AG04450 (cell line): ENCODE results near the gene GABPB1. TPM values are rescaled to one million over a fixed set of nuclear protein-coding genes. Genes with fewer than 3 reads are reported as not detected.

ENCODE experiments used
- CTCF ChIA-PET: fragments of 300-600, 350-600 bp; formaldehyde crosslinking; extraction: SDS; loops from one replicate; lab custom pipeline; 2022; ENCODE audit warnings: antibody characterized with exemption, inconsistent platforms; lab: Charles Lee
- POLR2A ChIA-PET: fragments of 350-600 bp; formaldehyde crosslinking; extraction: SDS; loops from one replicate; lab custom pipeline; 2021; ENCODE audit warnings: antibody characterized with exemption, inconsistent platforms; lab: Yijun Ruan, JAX
- DNase-seq: peaks from one replicate; pipeline ENCODE4 v3.0.0-alpha.2; 2011; ENCODE audit warnings: low read depth, low spot score
- H3K27ac ChIP-seq: one replicate; pipeline ENCODE4 v1.5.1; 2012; ENCODE audit warnings: low read depth, low read length, control low read depth
- H3K27me3 ChIP-seq: one replicate; pipeline ENCODE4 v1.6.0; 2012; ENCODE audit warnings: low read length; ENCODE audit not compliant: control insufficient read depth, insufficient read depth
- H3K4me3 ChIP-seq: 2 replicates; pipeline ENCODE4 v1.5.1; 2011; ENCODE audit warnings: mild to moderate bottlenecking, low read depth, low read length, control low read depth
- H3K9me3 ChIP-seq: 2 replicates; pipeline ENCODE4 v1.5.1; 2012; ENCODE audit warnings: low read length; ENCODE audit not compliant: control insufficient read depth, insufficient read depth
- CTCF ChIP-seq: IDR thresholded peaks from 2 replicates; pipeline ENCODE4 v1.5.1; 2011; ENCODE audit warnings: low read depth, low read length, control low read depth, inconsistent platforms
- polyA plus RNA-seq: library from polyadenylated mRNA; depleted of rRNA; stranded (reverse); fragments of >200 nt; gene quantifications from 2 replicates; pipeline ENCODE4 v1.2.3, GENCODE V29; 2011; rRNA removed
- small RNA-seq: library from RNA; depleted of rRNA; stranded (forward); fragments of <200 nt; gene quantifications from one replicate; pipeline ENCODE3, GENCODE V24; 2012; ENCODE audit warnings: low read depth; ENCODE audit not compliant: insufficient read length

The GABPB1 gene
- polyA plus RNA-seq, 1 experiment, result 29.9 TPM

DNA sequence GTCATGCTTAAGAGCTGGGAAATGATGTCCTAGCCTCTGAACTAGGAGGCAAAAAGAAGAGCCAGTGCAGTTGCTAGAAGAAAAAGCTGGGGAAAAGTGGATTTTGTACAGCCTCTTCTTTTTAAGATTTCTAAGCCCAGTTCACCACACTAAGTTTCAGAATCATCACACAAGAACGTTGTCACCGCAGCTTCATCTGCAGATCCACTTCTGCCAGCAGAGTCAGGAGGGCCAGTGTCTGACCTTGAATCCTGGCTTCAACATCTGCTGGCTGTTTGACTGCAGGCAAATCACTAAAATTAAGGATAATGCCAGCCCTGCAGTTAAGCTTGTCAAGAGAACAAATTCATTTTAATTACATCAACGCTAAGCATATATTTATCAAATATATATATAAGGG, 125.7 kb downstream of the GABPB1 start:
- Histone ChIP-seq H3K4me3 (no peak overlapping the region), H3K27me3 (no peaks in the 10 kb centered on the region), H3K27ac (no peak overlapping the region), H3K9me3 (no peaks in the 10 kb centered on the region)
- ChIA-PET POLR2A (interaction anchor here (0.5 kb wide), 1 partner anchor 116 kb away, joined by 3 read pairs; no protein-coding TSS in a partner anchor), CTCF (interaction anchor here (0.6 kb wide), 1 partner anchor 80 kb away, joined by 3 read pairs; no protein-coding TSS in a partner anchor)
- no peak for DNase-seq
- no peak for TF ChIP-seq CTCF

DNA sequence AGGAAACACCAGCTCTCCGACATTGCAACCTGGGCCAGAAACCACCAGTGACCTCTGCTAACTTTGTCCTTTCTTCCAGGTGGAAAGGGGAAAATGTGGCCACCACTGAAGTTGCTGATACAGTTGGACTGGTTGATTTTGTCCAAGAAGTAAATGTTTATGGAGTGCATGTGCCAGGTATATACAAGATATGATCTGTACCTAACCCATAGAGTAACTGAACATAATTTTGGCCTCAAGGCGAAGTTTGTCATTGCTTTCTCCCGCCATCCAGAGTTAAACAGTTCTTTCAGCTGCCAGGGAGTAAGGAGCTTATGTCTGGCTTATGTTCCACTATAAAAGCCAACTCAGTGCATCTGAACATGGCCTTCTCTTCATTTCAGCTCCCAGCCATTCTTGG, 126.1 kb downstream of the GABPB1 start:
- DNase-seq, result no peak
- no peaks in the 10 kb centered on the region for H3K9me3 ChIP-seq
- no peaks in the 10 kb centered on the region for H3K27me3 ChIP-seq
- TF ChIP-seq CTCF, result no peak
- no peak overlapping the region for H3K4me3 ChIP-seq
- no peak overlapping the region for H3K27ac ChIP-seq
- POLR2A ChIA-PET, result interaction anchor here (0.5 kb wide), 1 partner anchor 115 kb away, joined by 3 read pairs; no protein-coding TSS in a partner anchor
- CTCF ChIA-PET, result interaction anchor here (0.6 kb wide), 1 partner anchor 80 kb away, joined by 3 read pairs; no protein-coding TSS in a partner anchor

GRCh38 chr15:50227076-50227475, 127.9 kb downstream of the GABPB1 start:
- POLR2A ChIA-PET, result no interaction called here
- Histone ChIP-seq H3K4me3 (no peak overlapping the region), H3K9me3 (no peaks in the 10 kb centered on the region), H3K27ac (no peak overlapping the region), H3K27me3 (no peaks in the 10 kb centered on the region)
- CTCF ChIA-PET, result no interaction called here
- peak; percentile 34 for DNase-seq
- TF ChIP-seq CTCF, result no peak

DNA sequence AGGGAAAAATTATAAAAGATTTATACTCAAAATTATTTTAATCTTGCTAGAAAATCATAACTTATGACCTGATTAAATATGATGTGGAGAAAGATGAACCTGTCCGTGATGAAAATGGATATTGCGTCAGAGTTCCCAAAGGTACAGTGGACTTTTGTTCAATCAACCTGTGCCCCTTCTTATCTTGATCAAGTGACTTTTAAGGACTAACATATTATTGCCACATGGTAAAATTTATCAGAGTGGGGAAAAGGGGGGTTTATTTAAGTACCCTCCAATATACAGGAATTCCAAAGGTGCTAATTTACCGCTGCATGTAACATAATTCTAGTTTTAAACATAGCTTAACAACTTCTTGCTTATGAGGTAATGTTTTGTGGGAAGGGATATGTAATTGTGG, 129.1 kb downstream of the GABPB1 start:
- Histone ChIP-seq H3K27ac (no peak overlapping the region), H3K9me3 (no peaks in the 10 kb centered on the region), H3K4me3 (no peak overlapping the region), H3K27me3 (no peaks in the 10 kb centered on the region)
- no peak for TF ChIP-seq CTCF
- POLR2A ChIA-PET, result no interaction called here
- CTCF ChIA-PET, result no interaction called here
- DNase-seq, result no peak

Small RNA genes lying within 50 kb of the gene (small RNA-seq; reads per million reads assigned to genes)
- not detected for gene RNU6-94P

Other genes with a start within 250 kb of the GABPB1 start
- gene ATP8B4, start 236.0 kb downstream of the GABPB1 start, polyA plus RNA-seq, result 0.67 and 1.0 TPM in 2 replicates
- gene SLC27A2, start 173.0 kb downstream of the GABPB1 start, polyA plus RNA-seq, result 0.11 TPM in 1 of 2 replicates, not detected in the other
- gene HDC, start 89.5 kb downstream of the GABPB1 start, polyA plus RNA-seq, result not detected in 2 replicates
- 46.8 and 65.0 TPM in 2 replicates for gene USP8, start 69.2 kb upstream of the GABPB1 start, polyA plus RNA-seq
- not detected in 2 replicates for gene USP50, start 191.5 kb upstream of the GABPB1 start, polyA plus RNA-seq